SK-N-SH (cell line): Measurements from ENCODE around the gene VDAC1. TPM values are rescaled to one million over a fixed set of nuclear protein-coding genes. Genes with fewer than 3 reads are reported as not detected.

ENCODE experiments used
- CTCF ChIA-PET: fragments of 300-600, 350-600 bp; formaldehyde crosslinking; extraction: SDS; loops from one replicate; lab custom pipeline; 2021; lab: Yijun Ruan, JAX
- POLR2A ChIA-PET: fragments of 350-600 bp; sonication (Branson Sonifier 250); formaldehyde crosslinking; extraction: SDS; loops from one replicate; lab custom pipeline; 2020; ENCODE audit warnings: antibody characterized with exemption, inconsistent platforms; lab: Yijun Ruan, JAX
- DNase-seq: peaks from one replicate; pipeline ENCODE4 v3.0.0; 2012
- H2AFZ ChIP-seq: fragments of 200-600 bp; sonication (generic); 2 replicates; pipeline ENCODE4 v1.8.1; 2016; ENCODE audit warnings: antibody characterized with exemption, mild to moderate bottlenecking, low read depth
- H3F3A ChIP-seq: fragments of 200-600 bp; sonication (generic); replicated peaks from 2 replicates; pipeline ENCODE3; 2016; ENCODE audit warnings: antibody characterized with exemption, mild to moderate bottlenecking; ENCODE audit not compliant: insufficient read depth
- H3K27ac ChIP-seq, 2 experiments: fragments of 200-500 bp in 1 of 2; fragments of 200-600 bp in 1 of 2; sonication (Bioruptor generic) in 1 of 2; sonication (generic), shearing (Covaris generic) in 1 of 2; 2 replicates each; pipeline versions ENCODE4 v1.5.1 to v1.6.1; 2014 to 2016; ENCODE audit warnings: low read depth in 2 of 2, inconsistent platforms in 1 of 2, low read length in 1 of 2, mild to moderate bottlenecking in 1 of 2, mixed read lengths in 1 of 2
- H3K27me3 ChIP-seq: fragments of 200-600 bp; sonication (generic), shearing (Covaris generic); 2 replicates; pipeline ENCODE4 v1.6.1; 2016; ENCODE audit warnings: mixed run types; ENCODE audit not compliant: insufficient read depth
- H3K36me3 ChIP-seq, 2 experiments: fragments of 200-500 bp in 1 of 2; fragments of 200-600 bp in 1 of 2; sonication (Bioruptor generic) in 1 of 2; sonication (generic) in 1 of 2; replicated peaks in 1 of 2; 2 replicates each; pipeline versions ENCODE3 to v1.5.1; 2014 to 2016; ENCODE audit warnings: low read length in 1 of 2, mild to moderate bottlenecking in 1 of 2; ENCODE audit not compliant: insufficient read depth in 2 of 2, control insufficient read depth in 1 of 2
- H3K4me1 ChIP-seq, 2 experiments: fragments of 200-500 bp in 1 of 2; fragments of 200-600 bp in 1 of 2; sonication (Bioruptor generic) in 1 of 2; sonication (generic), shearing (Covaris generic) in 1 of 2; 2 replicates each; pipeline versions ENCODE4 v1.5.1 to v1.6.1; 2014 to 2016; ENCODE audit warnings: low read depth in 1 of 2, low read length in 1 of 2, mixed run types in 1 of 2; ENCODE audit not compliant: insufficient read depth in 2 of 2, control insufficient read depth in 1 of 2
- H3K4me2 ChIP-seq: fragments of 200-600 bp; sonication (generic), shearing (Covaris generic); 2 replicates; pipeline ENCODE4 v1.6.1; 2017; ENCODE audit warnings: mixed run types
- H3K4me3 ChIP-seq, 2 experiments: fragments of 200-500 bp in 1 of 2; fragments of 200-600 bp in 1 of 2; sonication (Bioruptor generic) in 1 of 2; sonication (generic), shearing (Covaris generic) in 1 of 2; 2 replicates each; pipeline versions ENCODE4 v1.5.1 to v1.8.1; 2014 to 2016; ENCODE audit warnings: low read depth in 2 of 2, inconsistent platforms in 1 of 2, low read length in 1 of 2, mild to moderate bottlenecking in 1 of 2, mixed read lengths in 1 of 2, moderate library complexity in 1 of 2
- H3K79me2 ChIP-seq: fragments of 200-600 bp; sonication (generic); 2 replicates; pipeline ENCODE4 v1.8.1; 2017; ENCODE audit warnings: mild to moderate bottlenecking; ENCODE audit not compliant: insufficient read depth
- H3K9ac ChIP-seq: fragments of 200-600 bp; sonication (generic); 2 replicates; pipeline ENCODE4 v1.6.1; 2017; ENCODE audit warnings: mixed run types
- H3K9me2 ChIP-seq: fragments of 200-600 bp; sonication (generic); 2 replicates; pipeline ENCODE4 v1.6.1; 2017; ENCODE audit warnings: mixed run types
- H3K9me3 ChIP-seq: fragments of 200-600 bp; sonication (generic); 2 replicates; pipeline ENCODE4 v1.6.1; 2017; ENCODE audit warnings: mixed run types, mild to moderate bottlenecking, moderate library complexity
- H4K20me1 ChIP-seq: fragments of 200-600 bp; sonication (generic); 2 replicates; pipeline ENCODE4 v1.6.1; 2017; ENCODE audit warnings: mild to moderate bottlenecking, mixed run types; ENCODE audit not compliant: insufficient read depth
- CHD2 ChIP-seq: fragments of 150-350 bp; IDR thresholded peaks from 2 replicates; pipeline ENCODE4 v1.6.1; 2018; ENCODE audit warnings: low read length; ENCODE audit not compliant: partially characterized antibody
- CTCF ChIP-seq: fragments of 200-600 bp; sonication (generic); IDR thresholded peaks from 2 replicates; pipeline ENCODE4 v1.6.1; 2017; ENCODE audit warnings: antibody characterized with exemption, mild to moderate bottlenecking, moderate library complexity
- ELF1 ChIP-seq: IDR thresholded peaks from 2 replicates; pipeline ENCODE4 v1.4.0; 2012
- EZH2phosphoT487 ChIP-seq: fragments of 200-600 bp; sonication (generic); IDR thresholded peaks from 2 replicates; pipeline ENCODE4 v1.6.1; 2017; ENCODE audit warnings: low read depth, mixed run types, mild to moderate bottlenecking, antibody characterized with exemption, moderate library complexity, borderline replicate concordance
- FOSL2 ChIP-seq: IDR thresholded peaks from 2 replicates; pipeline ENCODE4 v1.4.0; 2012; ENCODE audit warnings: low read depth, mild to moderate bottlenecking, moderate library complexity, borderline replicate concordance
- FOXM1 ChIP-seq: IDR thresholded peaks from 2 replicates; pipeline ENCODE4 v1.4.0; 2012; ENCODE audit warnings: low read depth, mild to moderate bottlenecking
- GABPA ChIP-seq: IDR thresholded peaks from 2 replicates; pipeline ENCODE4 v1.4.0; 2012; ENCODE audit warnings: low read depth, mild to moderate bottlenecking
- GATA2 ChIP-seq: sonication (generic); formaldehyde crosslinking; IDR thresholded peaks from 2 replicates; pipeline ENCODE4 v1.5.0; 2020; ENCODE audit warnings: mild to moderate bottlenecking, missing genetic modification reagents
- IRF3 ChIP-seq: fragments of 150-350 bp; IDR thresholded peaks from 2 replicates; pipeline ENCODE4 v1.6.1; 2016; ENCODE audit warnings: mild to moderate bottlenecking, low read depth, low read length
- JUND ChIP-seq: IDR thresholded peaks from 2 replicates; pipeline ENCODE4 v1.4.0; 2012
- MEF2A ChIP-seq: IDR thresholded peaks from 2 replicates; pipeline ENCODE4 v1.4.0; 2012; ENCODE audit warnings: low read depth, borderline replicate concordance
- MXI1 ChIP-seq: IDR thresholded peaks from 2 replicates; pipeline ENCODE4 v1.6.1; 2012; ENCODE audit warnings: mild to moderate bottlenecking, low read depth, low read length, improper control_type of control experiment
- PBX3 ChIP-seq: IDR thresholded peaks from 2 replicates; pipeline ENCODE4; 2012
- POLR2AphosphoS5 ChIP-seq: IDR thresholded peaks from 2 replicates; pipeline ENCODE4 v1.6.1; 2012; ENCODE audit warnings: low read depth, low read length
- RAD21 ChIP-seq: IDR thresholded peaks from 2 replicates; pipeline ENCODE4 v1.6.1; 2012; ENCODE audit warnings: mild to moderate bottlenecking, low read length
- REST ChIP-seq: IDR thresholded peaks from 2 replicates; pipeline ENCODE4 v1.6.1; 2012; ENCODE audit warnings: mild to moderate bottlenecking, low read depth, low read length, moderate library complexity
- RFX5 ChIP-seq: IDR thresholded peaks from 2 replicates; pipeline ENCODE4 v1.6.1; 2012; ENCODE audit warnings: mild to moderate bottlenecking, improper control_type of control experiment, low read length
- RXRA ChIP-seq: IDR thresholded peaks from 2 replicates; pipeline ENCODE4 v1.4.0; 2012; ENCODE audit warnings: low read depth, mild to moderate bottlenecking, borderline replicate concordance
- TCF12 ChIP-seq: IDR thresholded peaks from 2 replicates; pipeline ENCODE4 v1.4.0; 2012
- TEAD4 ChIP-seq: IDR thresholded peaks from 2 replicates; pipeline ENCODE4 v1.4.0; 2012; ENCODE audit warnings: mild to moderate bottlenecking, borderline replicate concordance; ENCODE audit not compliant: insufficient read depth
- WGBS: methylation state at CpG from one replicate; pipeline ENCODE4 v1.1.6; 2017; ENCODE audit warnings: low lambda C conversion rate; 5-methylcytosine and 5-hydroxymethylcytosine counted together
- polyA plus RNA-seq, 3 experiments: library from polyadenylated mRNA; depleted of rRNA; stranded (reverse); fragments of >200 nt; gene quantifications; 2 replicates each; pipeline ENCODE4 v1.2.3, GENCODE V29; 2012

Gene VDAC1
- polyA plus RNA-seq, 1 of the 3 experiments (the other 2 are of a cell fraction) = 166 TPM

- TF ChIP-seq CTCF = no peak
- TF ChIP-seq TCF12 = no peak
- no peak for TF ChIP-seq CHD2
- no peak for TF ChIP-seq FOSL2
- no peak for TF ChIP-seq POLR2AphosphoS5
- TF ChIP-seq ELF1 = no peak
- no peak for TF ChIP-seq PBX3
- TF ChIP-seq FOXM1 = no peak
- no peak for TF ChIP-seq JUND
Measured at GRCh38 chr5:133933169-133933509, 71.6 kb downstream of the VDAC1 start (continued).

GRCh38 chr5:133932441-133933168 lies 72.2 kb downstream of the VDAC1 start:
- ChIA-PET POLR2A (no interaction called here), CTCF (interaction anchor here (1.2 to 1.4 kb wide), 2 partner anchors 63 to 511 kb away, joined by 3 to 4 read pairs; no protein-coding TSS in a partner anchor)
- no peaks in the 10 kb centered on the region for H3K36me3 ChIP-seq
- H3K4me2 ChIP-seq = no peak overlapping the region
- no peak for DNase-seq
- H3K4me1 ChIP-seq = peaks cover 0 to 7% of the 10 kb centered on the region in 2 experiments; a peak in 1 of 4 replicates
- peaks cover 6% of the 10 kb centered on the region for H3F3A ChIP-seq
- no peaks in the 10 kb centered on the region for H3K79me2 ChIP-seq
- WGBS = 62% methylated on average over 13 of the region's 13 CpGs
- no peak overlapping the region for H3K9ac ChIP-seq
- H3K9me2 ChIP-seq = no peaks in the 10 kb centered on the region
- no peaks in the 10 kb centered on the region for H3K27me3 ChIP-seq
- no peak overlapping the region for H3K27ac ChIP-seq
- H3K4me3 ChIP-seq = no peak overlapping the region
- H2AFZ ChIP-seq = no peak overlapping the region
- TF ChIP-seq MEF2A (no peak), RXRA (no peak), RFX5 (no peak), GABPA (no peak), GATA2 (CRISPR knock-in tag) (no peak), TCF12 (no peak), RAD21 (no peak), FOXM1 (no peak), TEAD4 (no peak), REST (no peak), ELF1 (no peak), PBX3 (no peak), MXI1 (no peak), EZH2phosphoT487 (no peak), IRF3 (no peak)
- H3K9me3 ChIP-seq = no peaks in the 10 kb centered on the region
- no peaks in the 10 kb centered on the region for H4K20me1 ChIP-seq
